HepG2 (cell line): ENCODE measurements around the gene RORC. TPM values are rescaled to one million over a fixed set of nuclear protein-coding genes. Genes with fewer than 3 reads are reported as not detected.

ENCODE experiments used
- NFIB ChIP-seq: sonication (generic); formaldehyde crosslinking; IDR thresholded peaks from 2 replicates; pipeline ENCODE4 v1.9.0; 2021; ENCODE audit warnings: missing genetic modification reagents, mild to moderate bottlenecking, borderline replicate concordance
- RAD21 ChIP-seq: fragments of 450-650 bp; formaldehyde crosslinking; IDR thresholded peaks from 2 replicates; pipeline ENCODE4 v1.5.0; 2020; ENCODE audit warnings: mild to moderate bottlenecking
- RBAK ChIP-seq: sonication (generic); formaldehyde crosslinking; IDR thresholded peaks from 2 replicates; pipeline ENCODE4 v1.5.1; 2020; ENCODE audit warnings: mild to moderate bottlenecking, missing genetic modification reagents
- SP140L ChIP-seq: sonication (generic); formaldehyde crosslinking; IDR thresholded peaks from 2 replicates; pipeline ENCODE4 v1.4.0; 2020; ENCODE audit warnings: missing genetic modification reagents, borderline replicate concordance
- SP4 ChIP-seq: sonication (generic); formaldehyde crosslinking; IDR thresholded peaks from 2 replicates; pipeline ENCODE4 v1.8.1; 2023; ENCODE audit warnings: mild to moderate bottlenecking, missing genetic modification reagents
- SUZ12 ChIP-seq: fragments of 150-350 bp; IDR thresholded peaks from 2 replicates; pipeline ENCODE4 v1.6.1; 2014; ENCODE audit warnings: low read depth, low read length
- U2AF2 ChIP-seq: fragments of 200-400 bp; formaldehyde crosslinking; IDR thresholded peaks from 2 replicates; pipeline ENCODE4 v1.6.1; 2017; ENCODE audit warnings: low read depth, mild to moderate bottlenecking, low read length
- ZFP36L1 ChIP-seq: sonication (generic); formaldehyde crosslinking; IDR thresholded peaks from 2 replicates; pipeline ENCODE4 v1.8.0; 2022; ENCODE audit warnings: mild to moderate bottlenecking, missing genetic modification reagents, moderate library complexity
- ZNF253 ChIP-seq: sonication (generic); formaldehyde crosslinking; IDR thresholded peaks from 2 replicates; pipeline ENCODE4 v1.8.0; 2022; ENCODE audit warnings: mild to moderate bottlenecking, missing genetic modification reagents, borderline replicate concordance
- ZNF274 ChIP-seq: sonication (generic); formaldehyde crosslinking; IDR thresholded peaks from 2 replicates; pipeline ENCODE4 v1.5.1; 2020; ENCODE audit warnings: mild to moderate bottlenecking, missing genetic modification reagents
- ZNF343 ChIP-seq: sonication (generic); formaldehyde crosslinking; IDR thresholded peaks from 2 replicates; pipeline ENCODE4 v1.4.0; 2020; ENCODE audit warnings: mild to moderate bottlenecking, missing genetic modification reagents
- ZNF383 ChIP-seq: sonication (generic); formaldehyde crosslinking; IDR thresholded peaks from 2 replicates; pipeline ENCODE4 v1.4.0; 2020; ENCODE audit warnings: missing genetic modification reagents, mild to moderate bottlenecking, borderline replicate concordance
- ZNF788 ChIP-seq: sonication (generic); formaldehyde crosslinking; IDR thresholded peaks from 2 replicates; pipeline ENCODE4 v1.5.0; 2020; ENCODE audit warnings: mild to moderate bottlenecking, missing genetic modification reagents, borderline replicate concordance
- ZNF839 ChIP-seq: sonication (generic); formaldehyde crosslinking; IDR thresholded peaks from 2 replicates; pipeline ENCODE4 v1.4.0; 2020; ENCODE audit warnings: missing genetic modification reagents, mild to moderate bottlenecking, borderline replicate concordance
- ZNF841 ChIP-seq: sonication (generic); formaldehyde crosslinking; IDR thresholded peaks from 2 replicates; pipeline ENCODE4 v1.8.1; 2023; ENCODE audit warnings: missing genetic modification reagents, borderline replicate concordance
- polyA plus RNA-seq, 8 experiments: library from polyadenylated mRNA; depleted of rRNA in 3 of 8; stranded (reverse) in 7 of 8; unstranded in 1 of 8; fragments of >200 nt; fragmentation: Illumina TruSeq in 4 of 8; extraction: Trizol in 4 of 8; gene quantifications; 2 replicates each; pipeline versions ENCODE4 v1.2.1 to v1.2.3, GENCODE V29; 2011 to 2016; ENCODE audit warnings: low read depth in 4 of 8, missing spikeins in 1 of 8, mixed read lengths in 1 of 8; ENCODE audit not compliant: insufficient read depth in 1 of 8
- total RNA-seq, 5 experiments: library from RNA; depleted of rRNA; stranded (reverse); fragments of >200 nt; fragmentation: Illumina TruSeq; extraction: Trizol; gene quantifications; 2 replicates each; pipeline ENCODE4 v1.2.3, GENCODE V29; 2016; ENCODE audit warnings: low read depth in 1 of 5
- TF ChIP-seq, protein P1 (sequence below): sonication (generic); formaldehyde crosslinking; IDR thresholded peaks from 2 replicates; pipeline ENCODE4 v1.4.0; 2020; ENCODE audit warnings: mild to moderate bottlenecking, low read depth, missing genetic modification reagents
- TF ChIP-seq, protein P2 (sequence below): fragments of 450-650 bp; IDR thresholded peaks from 2 replicates; pipeline ENCODE4 v1.6.1; 2017; ENCODE audit warnings: mild to moderate bottlenecking
- TF ChIP-seq, protein P3 (sequence below): sonication (generic); formaldehyde crosslinking; IDR thresholded peaks from 2 replicates; pipeline ENCODE4 v1.4.0; 2020; ENCODE audit warnings: mild to moderate bottlenecking, missing genetic modification reagents, borderline replicate concordance
- TF ChIP-seq, protein P4 (sequence below): sonication (generic); formaldehyde crosslinking; IDR thresholded peaks from 2 replicates; pipeline ENCODE4 v1.9.0; 2022; ENCODE audit warnings: low read depth, missing genetic modification reagents
- TF ChIP-seq, protein P5 (sequence below): sonication (generic); formaldehyde crosslinking; IDR thresholded peaks from 2 replicates; pipeline ENCODE4 v1.5.1; 2020; ENCODE audit warnings: missing genetic modification reagents, mild to moderate bottlenecking, borderline replicate concordance

The RORC gene
- total and polyA plus RNA-seq, 2 of the 13 experiments (the other 11 are each of a cell fraction or from before 2014, with no cell fraction given), result 2.5 to 6.5 TPM

DNA sequence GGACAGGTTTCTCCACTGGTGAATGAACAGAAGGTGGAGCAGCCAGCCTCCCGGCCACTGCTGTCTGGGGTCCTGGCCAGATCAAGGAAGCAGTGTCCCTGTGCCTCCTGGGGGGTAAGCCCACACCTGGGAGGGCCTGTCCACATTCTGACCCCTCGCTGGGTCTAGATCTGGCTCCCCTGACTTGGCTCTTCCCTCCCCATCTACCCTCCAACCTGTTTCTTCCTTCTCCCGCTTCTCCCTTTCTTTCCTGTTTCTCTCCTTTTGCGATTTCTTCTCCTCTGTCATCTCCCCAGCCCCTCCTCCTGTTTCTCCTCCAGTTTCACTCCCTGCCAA is 378 bp downstream of the RORC start (continued):
- TF ChIP-seq ZFP36L1 (CRISPR knock-in tag) (0 out of 2 replicates have a peak, but pooled peaks have one; percentile 8), U2AF2 (no peak), SUZ12 (no peak), ZNF383 (CRISPR knock-in tag) (no peak), NFIB (CRISPR knock-in tag) (no peak), SP140L (CRISPR knock-in tag) (no peak), ZNF839 (no peak), SP4 (no peak), RBAK (CRISPR knock-in tag) (no peak), ZNF274 (CRISPR knock-in tag) (no peak), ZNF343 (CRISPR knock-in tag) (no peak), ZNF788 (no peak), ZNF841 (no peak), ZNF253 (CRISPR knock-in tag) (no peak), RAD21 (CRISPR knock-in tag) (no peak)
- TF ChIP-seq, protein P1, sequence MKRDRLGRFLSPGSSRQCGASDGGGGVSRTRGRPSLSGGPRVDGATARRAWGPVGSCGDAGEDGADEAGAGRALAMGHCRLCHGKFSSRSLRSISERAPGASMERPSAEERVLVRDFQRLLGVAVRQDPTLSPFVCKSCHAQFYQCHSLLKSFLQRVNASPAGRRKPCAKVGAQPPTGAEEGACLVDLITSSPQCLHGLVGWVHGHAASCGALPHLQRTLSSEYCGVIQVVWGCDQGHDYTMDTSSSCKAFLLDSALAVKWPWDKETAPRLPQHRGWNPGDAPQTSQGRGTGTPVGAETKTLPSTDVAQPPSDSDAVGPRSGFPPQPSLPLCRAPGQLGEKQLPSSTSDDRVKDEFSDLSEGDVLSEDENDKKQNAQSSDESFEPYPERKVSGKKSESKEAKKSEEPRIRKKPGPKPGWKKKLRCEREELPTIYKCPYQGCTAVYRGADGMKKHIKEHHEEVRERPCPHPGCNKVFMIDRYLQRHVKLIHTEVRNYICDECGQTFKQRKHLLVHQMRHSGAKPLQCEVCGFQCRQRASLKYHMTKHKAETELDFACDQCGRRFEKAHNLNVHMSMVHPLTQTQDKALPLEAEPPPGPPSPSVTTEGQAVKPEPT (CRISPR knock-in tag), result no peak
- TF ChIP-seq, protein P2, sequence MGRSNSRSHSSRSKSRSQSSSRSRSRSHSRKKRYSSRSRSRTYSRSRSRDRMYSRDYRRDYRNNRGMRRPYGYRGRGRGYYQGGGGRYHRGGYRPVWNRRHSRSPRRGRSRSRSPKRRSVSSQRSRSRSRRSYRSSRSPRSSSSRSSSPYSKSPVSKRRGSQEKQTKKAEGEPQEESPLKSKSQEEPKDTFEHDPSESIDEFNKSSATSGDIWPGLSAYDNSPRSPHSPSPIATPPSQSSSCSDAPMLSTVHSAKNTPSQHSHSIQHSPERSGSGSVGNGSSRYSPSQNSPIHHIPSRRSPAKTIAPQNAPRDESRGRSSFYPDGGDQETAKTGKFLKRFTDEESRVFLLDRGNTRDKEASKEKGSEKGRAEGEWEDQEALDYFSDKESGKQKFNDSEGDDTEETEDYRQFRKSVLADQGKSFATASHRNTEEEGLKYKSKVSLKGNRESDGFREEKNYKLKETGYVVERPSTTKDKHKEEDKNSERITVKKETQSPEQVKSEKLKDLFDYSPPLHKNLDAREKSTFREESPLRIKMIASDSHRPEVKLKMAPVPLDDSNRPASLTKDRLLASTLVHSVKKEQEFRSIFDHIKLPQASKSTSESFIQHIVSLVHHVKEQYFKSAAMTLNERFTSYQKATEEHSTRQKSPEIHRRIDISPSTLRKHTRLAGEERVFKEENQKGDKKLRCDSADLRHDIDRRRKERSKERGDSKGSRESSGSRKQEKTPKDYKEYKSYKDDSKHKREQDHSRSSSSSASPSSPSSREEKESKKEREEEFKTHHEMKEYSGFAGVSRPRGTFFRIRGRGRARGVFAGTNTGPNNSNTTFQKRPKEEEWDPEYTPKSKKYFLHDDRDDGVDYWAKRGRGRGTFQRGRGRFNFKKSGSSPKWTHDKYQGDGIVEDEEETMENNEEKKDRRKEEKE, result no peak
- TF ChIP-seq, protein P3, sequence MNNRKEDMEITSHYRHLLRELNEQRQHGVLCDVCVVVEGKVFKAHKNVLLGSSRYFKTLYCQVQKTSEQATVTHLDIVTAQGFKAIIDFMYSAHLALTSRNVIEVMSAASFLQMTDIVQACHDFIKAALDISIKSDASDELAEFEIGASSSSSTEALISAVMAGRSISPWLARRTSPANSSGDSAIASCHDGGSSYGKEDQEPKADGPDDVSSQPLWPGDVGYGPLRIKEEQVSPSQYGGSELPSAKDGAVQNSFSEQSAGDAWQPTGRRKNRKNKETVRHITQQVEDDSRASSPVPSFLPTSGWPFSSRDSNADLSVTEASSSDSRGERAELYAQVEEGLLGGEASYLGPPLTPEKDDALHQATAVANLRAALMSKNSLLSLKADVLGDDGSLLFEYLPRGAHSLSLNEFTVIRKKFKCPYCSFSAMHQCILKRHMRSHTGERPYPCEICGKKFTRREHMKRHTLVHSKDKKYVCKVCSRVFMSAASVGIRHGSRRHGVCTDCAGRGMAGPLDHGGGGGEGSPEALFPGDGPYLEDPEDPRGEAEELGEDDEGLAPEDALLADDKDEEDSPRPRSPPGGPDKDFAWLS, result no peak
- TF ChIP-seq, protein P4, sequence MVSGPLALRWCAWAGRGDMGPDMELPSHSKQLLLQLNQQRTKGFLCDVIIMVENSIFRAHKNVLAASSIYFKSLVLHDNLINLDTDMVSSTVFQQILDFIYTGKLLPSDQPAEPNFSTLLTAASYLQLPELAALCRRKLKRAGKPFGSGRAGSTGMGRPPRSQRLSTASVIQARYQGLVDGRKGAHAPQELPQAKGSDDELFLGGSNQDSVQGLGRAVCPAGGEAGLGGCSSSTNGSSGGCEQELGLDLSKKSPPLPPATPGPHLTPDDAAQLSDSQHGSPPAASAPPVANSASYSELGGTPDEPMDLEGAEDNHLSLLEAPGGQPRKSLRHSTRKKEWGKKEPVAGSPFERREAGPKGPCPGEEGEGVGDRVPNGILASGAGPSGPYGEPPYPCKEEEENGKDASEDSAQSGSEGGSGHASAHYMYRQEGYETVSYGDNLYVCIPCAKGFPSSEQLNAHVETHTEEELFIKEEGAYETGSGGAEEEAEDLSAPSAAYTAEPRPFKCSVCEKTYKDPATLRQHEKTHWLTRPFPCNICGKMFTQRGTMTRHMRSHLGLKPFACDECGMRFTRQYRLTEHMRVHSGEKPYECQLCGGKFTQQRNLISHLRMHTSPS, result no peak
- TF ChIP-seq, protein P5, sequence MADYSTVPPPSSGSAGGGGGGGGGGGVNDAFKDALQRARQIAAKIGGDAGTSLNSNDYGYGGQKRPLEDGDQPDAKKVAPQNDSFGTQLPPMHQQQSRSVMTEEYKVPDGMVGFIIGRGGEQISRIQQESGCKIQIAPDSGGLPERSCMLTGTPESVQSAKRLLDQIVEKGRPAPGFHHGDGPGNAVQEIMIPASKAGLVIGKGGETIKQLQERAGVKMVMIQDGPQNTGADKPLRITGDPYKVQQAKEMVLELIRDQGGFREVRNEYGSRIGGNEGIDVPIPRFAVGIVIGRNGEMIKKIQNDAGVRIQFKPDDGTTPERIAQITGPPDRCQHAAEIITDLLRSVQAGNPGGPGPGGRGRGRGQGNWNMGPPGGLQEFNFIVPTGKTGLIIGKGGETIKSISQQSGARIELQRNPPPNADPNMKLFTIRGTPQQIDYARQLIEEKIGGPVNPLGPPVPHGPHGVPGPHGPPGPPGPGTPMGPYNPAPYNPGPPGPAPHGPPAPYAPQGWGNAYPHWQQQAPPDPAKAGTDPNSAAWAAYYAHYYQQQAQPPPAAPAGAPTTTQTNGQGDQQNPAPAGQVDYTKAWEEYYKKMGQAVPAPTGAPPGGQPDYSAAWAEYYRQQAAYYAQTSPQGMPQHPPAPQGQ (CRISPR knock-in tag), result no peak
